Panc1 (cell line): Measurements from ENCODE around the gene CD44. TPM values are rescaled to one million over a fixed set of nuclear protein-coding genes. Genes with fewer than 3 reads are reported as not detected.

ENCODE experiments used
- ATAC-seq: fragments of 200-7000 bp; cut with Tn5 transposase; 2 replicates; pipeline ENCODE4 v1.9.1; 2020; ENCODE audit warnings: mild to moderate bottlenecking, moderate library complexity
- BruUV-seq: library from RNA; stranded (reverse); fragments of 400-500 nt; replicated peaks from 2 replicates; lab custom pipeline; 2021; lab: Mats Ljungman, UMichigan
- CTCF ChIA-PET: fragments of 300-600 bp; sonication (Branson Sonifier 250); formaldehyde crosslinking; loops from one replicate; lab custom pipeline; 2022; ENCODE audit warnings: antibody characterized with exemption; lab: Charles Lee
- POLR2A ChIA-PET: fragments of 300-600 bp; sonication (Branson Sonifier 250); formaldehyde crosslinking; loops from one replicate; lab custom pipeline; 2022; ENCODE audit warnings: antibody characterized with exemption; lab: Charles Lee
- DNase-seq: peaks from one replicate; pipeline ENCODE4 v3.0.0-alpha.2; 2010; ENCODE audit warnings: low read depth, low spot score
- H3K27ac ChIP-seq: 2 replicates; pipeline ENCODE4 v1.5.1; 2011; ENCODE audit warnings: mild to moderate bottlenecking, low read length, inconsistent platforms
- H3K27me3 ChIP-seq: fragments of 200-500 bp; sonication (Bioruptor generic); 2 replicates; pipeline ENCODE4 v1.6.0; 2014; ENCODE audit warnings: low read length, inconsistent platforms; ENCODE audit not compliant: control insufficient read depth, insufficient read depth
- H3K36me3 ChIP-seq: fragments of 200-500 bp; sonication (Bioruptor generic); 2 replicates; pipeline ENCODE4 v1.5.1; 2014; ENCODE audit warnings: inconsistent platforms, mild to moderate bottlenecking, low read length, moderate library complexity; ENCODE audit not compliant: control insufficient read depth, insufficient read depth
- H3K4me1 ChIP-seq: 2 replicates; pipeline ENCODE4 v1.5.1; 2011; ENCODE audit warnings: inconsistent platforms, mild to moderate bottlenecking, low read length, moderate library complexity; ENCODE audit not compliant: control insufficient read depth, insufficient read depth
- H3K4me3 ChIP-seq, 2 experiments: 2 replicates each; pipeline ENCODE4 v1.5.1; 2011 to 2012; ENCODE audit warnings: low read depth in 2 of 2, low read length in 2 of 2, mild to moderate bottlenecking in 2 of 2, inconsistent platforms in 1 of 2, moderate library complexity in 1 of 2
- H3K9me3 ChIP-seq: fragments of 200-500 bp; sonication (Bioruptor generic); 2 replicates; pipeline ENCODE4 v1.5.1; 2014; ENCODE audit warnings: low read depth, mild to moderate bottlenecking, inconsistent platforms, low read length, moderate library complexity; ENCODE audit not compliant: control insufficient read depth, insufficient read depth
- POLR2AphosphoS5 ChIP-seq: IDR thresholded peaks from 2 replicates; pipeline ENCODE4 v1.6.1; 2012; ENCODE audit warnings: mild to moderate bottlenecking, low read depth, low read length, moderate library complexity
- SIN3A ChIP-seq: IDR thresholded peaks from 2 replicates; pipeline ENCODE4 v1.6.1; 2012; ENCODE audit warnings: low read depth, mild to moderate bottlenecking, low read length, moderate library complexity, borderline replicate concordance; ENCODE audit not compliant: insufficient read depth
- TCF7L2 ChIP-seq: IDR thresholded peaks from 2 replicates; pipeline ENCODE4 v1.6.1; 2011; ENCODE audit warnings: mild to moderate bottlenecking, low read depth, low read length, inconsistent platforms
- in situ Hi-C: cut with HindIII; loops from 2 replicates; pipeline ENCODE4 v1.10.0; 2016; ENCODE audit warnings: low sequenced_read_pairs, low pct_unique_long_range_greater_than_20kb
- intact Hi-C: fragments of 100-400 bp; cut with micrococcal nuclease; formaldehyde crosslinking; loops from one replicate; pipeline ENCODE4 v1.10.0; 2022; ENCODE audit not compliant: unreplicated experiment
- total RNA-seq: library from RNA; stranded (reverse); gene quantifications from one replicate; pipeline ENCODE4 v1.2.1, GENCODE V29; 2021; ENCODE audit not compliant: unreplicated experiment
- TF ChIP-seq, protein P1 (sequence below), 2 experiments: IDR thresholded peaks; 2 replicates each; pipeline ENCODE4 v1.6.1; 2011 to 2012; ENCODE audit warnings: low read depth in 2 of 2, control low read depth in 1 of 2, low read length in 1 of 2, mild to moderate bottlenecking in 1 of 2, moderate library complexity in 1 of 2; ENCODE audit not compliant: insufficient read depth in 1 of 2
- TF ChIP-seq, protein P2 (sequence below): fragments of 450-650 bp; IDR thresholded peaks from 2 replicates; pipeline ENCODE4 v1.5.1; 2017; ENCODE audit warnings: mild to moderate bottlenecking

Gene CD44
- total RNA-seq, 1 experiment from 2014 or later, result 1,819 TPM

DNA sequence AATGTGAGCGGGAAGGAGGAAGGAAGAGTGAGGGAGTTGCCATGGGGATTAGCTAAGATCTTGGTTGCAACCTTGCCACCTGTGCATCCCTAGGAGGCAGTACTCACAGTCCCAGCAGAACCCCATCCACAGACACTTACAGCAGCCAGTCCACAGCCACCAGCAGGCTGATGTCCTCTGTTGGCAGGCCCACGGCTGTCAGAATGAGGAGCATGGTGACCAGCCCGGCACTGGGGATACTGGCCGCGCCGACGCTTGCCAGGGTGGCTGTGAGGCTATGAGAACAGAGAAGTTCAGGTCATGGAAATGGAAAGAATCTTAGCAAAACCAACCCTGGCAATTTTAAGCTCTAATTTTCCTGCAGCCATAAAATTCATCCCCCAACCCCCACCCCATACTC, 141.8 kb downstream of the CD44 start:
- intact Hi-C loops (no loop called here), in situ Hi-C loops (no loop called here)
- no peaks in the 10 kb centered on the region for H3K9me3 ChIP-seq
- ChIA-PET POLR2A (no interaction called here), CTCF (no interaction called here)
- TF ChIP-seq, protein P1, sequence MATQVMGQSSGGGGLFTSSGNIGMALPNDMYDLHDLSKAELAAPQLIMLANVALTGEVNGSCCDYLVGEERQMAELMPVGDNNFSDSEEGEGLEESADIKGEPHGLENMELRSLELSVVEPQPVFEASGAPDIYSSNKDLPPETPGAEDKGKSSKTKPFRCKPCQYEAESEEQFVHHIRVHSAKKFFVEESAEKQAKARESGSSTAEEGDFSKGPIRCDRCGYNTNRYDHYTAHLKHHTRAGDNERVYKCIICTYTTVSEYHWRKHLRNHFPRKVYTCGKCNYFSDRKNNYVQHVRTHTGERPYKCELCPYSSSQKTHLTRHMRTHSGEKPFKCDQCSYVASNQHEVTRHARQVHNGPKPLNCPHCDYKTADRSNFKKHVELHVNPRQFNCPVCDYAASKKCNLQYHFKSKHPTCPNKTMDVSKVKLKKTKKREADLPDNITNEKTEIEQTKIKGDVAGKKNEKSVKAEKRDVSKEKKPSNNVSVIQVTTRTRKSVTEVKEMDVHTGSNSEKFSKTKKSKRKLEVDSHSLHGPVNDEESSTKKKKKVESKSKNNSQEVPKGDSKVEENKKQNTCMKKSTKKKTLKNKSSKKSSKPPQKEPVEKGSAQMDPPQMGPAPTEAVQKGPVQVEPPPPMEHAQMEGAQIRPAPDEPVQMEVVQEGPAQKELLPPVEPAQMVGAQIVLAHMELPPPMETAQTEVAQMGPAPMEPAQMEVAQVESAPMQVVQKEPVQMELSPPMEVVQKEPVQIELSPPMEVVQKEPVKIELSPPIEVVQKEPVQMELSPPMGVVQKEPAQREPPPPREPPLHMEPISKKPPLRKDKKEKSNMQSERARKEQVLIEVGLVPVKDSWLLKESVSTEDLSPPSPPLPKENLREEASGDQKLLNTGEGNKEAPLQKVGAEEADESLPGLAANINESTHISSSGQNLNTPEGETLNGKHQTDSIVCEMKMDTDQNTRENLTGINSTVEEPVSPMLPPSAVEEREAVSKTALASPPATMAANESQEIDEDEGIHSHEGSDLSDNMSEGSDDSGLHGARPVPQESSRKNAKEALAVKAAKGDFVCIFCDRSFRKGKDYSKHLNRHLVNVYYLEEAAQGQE (IDR thresholded peaks at IDR 0.05; ENCODE audit: insufficient read depth in 1 of 2, low read depth in 2 of 2, low read length in 1 of 2), result no peak
- TF ChIP-seq, protein P2, sequence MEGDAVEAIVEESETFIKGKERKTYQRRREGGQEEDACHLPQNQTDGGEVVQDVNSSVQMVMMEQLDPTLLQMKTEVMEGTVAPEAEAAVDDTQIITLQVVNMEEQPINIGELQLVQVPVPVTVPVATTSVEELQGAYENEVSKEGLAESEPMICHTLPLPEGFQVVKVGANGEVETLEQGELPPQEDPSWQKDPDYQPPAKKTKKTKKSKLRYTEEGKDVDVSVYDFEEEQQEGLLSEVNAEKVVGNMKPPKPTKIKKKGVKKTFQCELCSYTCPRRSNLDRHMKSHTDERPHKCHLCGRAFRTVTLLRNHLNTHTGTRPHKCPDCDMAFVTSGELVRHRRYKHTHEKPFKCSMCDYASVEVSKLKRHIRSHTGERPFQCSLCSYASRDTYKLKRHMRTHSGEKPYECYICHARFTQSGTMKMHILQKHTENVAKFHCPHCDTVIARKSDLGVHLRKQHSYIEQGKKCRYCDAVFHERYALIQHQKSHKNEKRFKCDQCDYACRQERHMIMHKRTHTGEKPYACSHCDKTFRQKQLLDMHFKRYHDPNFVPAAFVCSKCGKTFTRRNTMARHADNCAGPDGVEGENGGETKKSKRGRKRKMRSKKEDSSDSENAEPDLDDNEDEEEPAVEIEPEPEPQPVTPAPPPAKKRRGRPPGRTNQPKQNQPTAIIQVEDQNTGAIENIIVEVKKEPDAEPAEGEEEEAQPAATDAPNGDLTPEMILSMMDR, result no peak
- TF ChIP-seq POLR2AphosphoS5 (no peak), TCF7L2 (no peak)
- no peaks in the 10 kb centered on the region for H3K36me3 ChIP-seq
- no peak for ATAC-seq
- no peak overlapping the region for H3K27ac ChIP-seq
- no TSS peak for BruUV-seq
- no peaks in the 10 kb centered on the region for H3K27me3 ChIP-seq
- DNase-seq, result no peak
- no peak overlapping the region for H3K4me3 ChIP-seq
- H3K4me1 ChIP-seq, result 0 out of 2 replicates have a peak, but pooled peaks cover 2% of the 10 kb centered on the region

DNA sequence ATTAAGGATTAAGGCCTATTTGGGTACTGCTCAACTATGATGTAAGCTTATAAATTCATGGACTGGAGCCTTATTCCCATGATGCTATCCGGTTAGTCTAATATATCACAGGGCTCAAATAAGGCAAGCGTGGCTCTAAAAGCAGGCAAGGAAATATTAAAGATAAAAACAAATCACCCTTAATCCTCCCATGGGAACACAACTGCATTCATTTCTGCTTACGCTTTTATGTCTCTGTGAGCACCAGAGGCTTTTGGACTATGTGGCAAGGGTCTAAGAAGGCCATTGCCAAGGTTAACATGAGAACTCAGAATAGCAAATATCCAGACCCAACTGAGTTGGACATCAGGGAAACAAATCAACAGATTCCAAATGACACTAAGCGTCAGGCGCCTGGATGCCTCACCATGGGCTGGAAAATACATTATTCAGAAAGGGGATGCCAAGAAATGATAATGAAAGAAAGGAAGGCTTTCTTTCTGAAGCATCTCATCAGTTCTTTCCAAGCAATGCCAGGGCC, 142.3 kb downstream of the CD44 start:
- no peak overlapping the region for H3K27ac ChIP-seq
- POLR2A ChIA-PET, result no interaction called here
- no peaks in the 10 kb centered on the region for H3K9me3 ChIP-seq
- intact Hi-C loops (no loop called here), in situ Hi-C loops (no loop called here)
- no peak overlapping the region for H3K4me3 ChIP-seq
- ATAC-seq (no peak), DNase-seq (no peak)
- no TSS peak for BruUV-seq
- no peaks in the 10 kb centered on the region for H3K4me1 ChIP-seq
- TF ChIP-seq TCF7L2 (no peak), SIN3A (no peak)
- TF ChIP-seq, protein P1 (IDR thresholded peaks at IDR 0.05; ENCODE audit: insufficient read depth in 1 of 2, low read depth in 2 of 2, low read length in 1 of 2), result no peak
- no peaks in the 10 kb centered on the region for H3K27me3 ChIP-seq
- CTCF ChIA-PET, result no interaction called here
- no peaks in the 10 kb centered on the region for H3K36me3 ChIP-seq

Other genes starting within 250 kb of the CD44 start
- gene APIP, start 222.8 kb upstream of the CD44 start, total RNA-seq, result 42.6 TPM
- gene PDHX, start 222.6 kb upstream of the CD44 start, total RNA-seq, result 63.0 TPM